VCaP (cell line): ENCODE measurements around the gene AGTPBP1.

Source experiments
- H3K27ac ChIP-seq: fragments of 450-650 bp; 2 replicates; pipeline ENCODE4 v1.5.1; 2017
- TF ChIP-seq, protein P1 (sequence below): fragments of 450-650 bp; conservative IDR thresholded peaks from 2 replicates; pipeline ENCODE4 v1.5.1; 2017; ENCODE audit warnings: mild to moderate bottlenecking, moderate library complexity

AGTPBP1 gene

DNA sequence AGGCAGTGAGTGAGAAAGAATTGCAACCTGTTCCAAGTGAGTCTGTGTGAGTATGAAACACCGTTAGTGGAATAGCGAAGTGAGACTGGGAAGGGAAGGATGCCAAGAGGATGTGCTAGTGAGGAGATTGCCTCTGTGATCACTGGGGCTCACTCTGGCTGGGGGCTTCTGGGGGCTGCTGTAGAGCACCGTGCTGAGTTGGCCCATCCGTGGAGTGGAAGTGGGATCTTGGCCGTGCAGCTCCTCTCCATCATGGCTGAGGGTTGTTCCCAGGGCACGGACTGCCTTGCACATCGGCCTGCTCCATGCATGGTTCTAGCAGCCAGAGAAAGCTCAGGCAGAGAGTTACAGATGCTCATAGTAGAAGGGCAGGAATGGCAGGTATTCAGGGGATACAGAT, 236.1 kb downstream of the AGTPBP1 start:
- TF ChIP-seq, protein P1, sequence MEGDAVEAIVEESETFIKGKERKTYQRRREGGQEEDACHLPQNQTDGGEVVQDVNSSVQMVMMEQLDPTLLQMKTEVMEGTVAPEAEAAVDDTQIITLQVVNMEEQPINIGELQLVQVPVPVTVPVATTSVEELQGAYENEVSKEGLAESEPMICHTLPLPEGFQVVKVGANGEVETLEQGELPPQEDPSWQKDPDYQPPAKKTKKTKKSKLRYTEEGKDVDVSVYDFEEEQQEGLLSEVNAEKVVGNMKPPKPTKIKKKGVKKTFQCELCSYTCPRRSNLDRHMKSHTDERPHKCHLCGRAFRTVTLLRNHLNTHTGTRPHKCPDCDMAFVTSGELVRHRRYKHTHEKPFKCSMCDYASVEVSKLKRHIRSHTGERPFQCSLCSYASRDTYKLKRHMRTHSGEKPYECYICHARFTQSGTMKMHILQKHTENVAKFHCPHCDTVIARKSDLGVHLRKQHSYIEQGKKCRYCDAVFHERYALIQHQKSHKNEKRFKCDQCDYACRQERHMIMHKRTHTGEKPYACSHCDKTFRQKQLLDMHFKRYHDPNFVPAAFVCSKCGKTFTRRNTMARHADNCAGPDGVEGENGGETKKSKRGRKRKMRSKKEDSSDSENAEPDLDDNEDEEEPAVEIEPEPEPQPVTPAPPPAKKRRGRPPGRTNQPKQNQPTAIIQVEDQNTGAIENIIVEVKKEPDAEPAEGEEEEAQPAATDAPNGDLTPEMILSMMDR: no peak

DNA sequence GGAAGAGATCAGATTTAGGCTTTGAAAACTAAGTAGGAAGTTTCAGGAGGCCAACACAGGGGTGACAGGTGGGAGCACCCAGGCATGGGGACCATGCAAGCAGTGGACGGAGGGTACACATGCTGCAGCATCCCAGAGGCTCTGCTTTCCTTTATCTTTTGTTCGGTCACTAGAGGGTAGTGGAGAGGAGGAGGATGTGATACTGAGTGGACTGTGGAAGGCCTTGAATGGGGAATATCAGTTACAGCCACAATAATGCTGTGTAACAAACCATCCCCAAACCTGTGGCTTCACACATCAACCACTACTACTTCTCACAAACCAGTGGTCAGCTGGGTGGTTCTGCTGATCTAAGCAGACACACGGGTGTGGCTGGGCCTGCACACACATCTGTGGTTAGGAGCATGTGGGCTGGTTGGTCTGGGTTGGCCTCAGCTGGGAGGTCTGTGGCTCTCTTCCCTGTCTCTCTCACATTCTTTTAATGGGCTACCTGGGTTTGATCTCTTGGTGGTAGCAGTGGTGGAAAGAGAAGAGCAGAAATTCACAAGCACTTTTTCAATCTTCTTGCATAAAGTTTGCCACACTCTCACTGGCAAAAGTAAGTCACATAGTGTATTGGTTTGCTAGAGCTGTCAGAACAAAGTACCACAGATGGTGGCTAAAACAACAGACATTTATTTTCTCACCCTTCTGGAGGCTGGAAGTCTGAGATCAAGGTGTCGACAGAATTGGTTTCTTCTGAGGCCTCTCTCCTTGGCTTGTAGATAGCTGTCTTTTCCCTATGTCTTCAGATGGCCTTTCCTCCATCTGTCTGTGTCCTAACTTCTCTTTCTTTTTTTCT, 238.7 kb downstream of the AGTPBP1 start:
- TF ChIP-seq, protein P1: peak; percentile 28
- H3K27ac ChIP-seq: no peak overlapping the region

More for the DNA sequence above, 236.1 kb downstream of the AGTPBP1 start:
- H3K27ac ChIP-seq: no peak overlapping the region

DNA sequence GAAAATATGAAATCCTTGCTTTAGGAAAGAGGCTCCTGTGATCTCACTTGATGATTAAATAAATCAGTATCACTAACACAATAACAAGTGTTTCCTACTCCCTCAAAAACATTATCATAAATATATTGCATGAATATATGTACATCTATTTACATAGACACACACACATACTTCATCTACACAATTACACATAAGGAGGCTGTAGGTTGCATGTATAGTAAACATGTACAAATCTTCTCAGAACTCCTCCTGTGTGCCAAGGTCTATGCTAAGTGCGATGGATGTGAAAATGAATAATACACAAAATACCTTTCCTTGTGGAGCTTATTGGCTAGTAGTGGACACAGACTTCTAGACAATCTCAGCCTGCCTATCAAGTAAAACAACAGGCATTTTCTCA, 239.9 kb downstream of the AGTPBP1 start:
- no peak overlapping the region for H3K27ac ChIP-seq
- TF ChIP-seq, protein P1: no peak

DNA sequence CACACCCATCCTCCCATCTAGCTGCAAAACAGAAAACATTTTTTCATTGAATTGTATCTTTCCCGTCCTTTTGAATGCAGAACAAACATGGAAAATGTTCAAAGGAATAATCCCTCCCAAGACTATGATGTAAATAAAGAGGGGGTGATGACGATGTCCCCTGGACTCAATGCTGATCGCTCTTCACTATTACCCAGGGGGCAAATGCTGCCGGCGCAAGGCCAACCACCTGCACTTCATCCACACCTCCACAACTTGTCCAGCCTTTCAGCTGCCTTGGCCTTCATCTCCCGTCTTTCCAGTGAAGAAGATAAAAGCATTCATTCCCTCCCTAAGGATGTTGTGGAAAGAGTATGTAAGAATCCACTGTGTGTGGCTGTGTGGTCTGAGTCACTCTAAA, 240.3 kb downstream of the AGTPBP1 start:
- TF ChIP-seq, protein P1: no peak

More for the DNA sequence above, 240.3 kb downstream of the AGTPBP1 start:
- no peak overlapping the region for H3K27ac ChIP-seq
